ENCODE results near the gene SYAP1.
"Not testable (repeated sequence)": the region's sequence is repeated elsewhere in the genome, so short reads cannot be mapped to it uniquely, and the experiment has no call there.

The SYAP1 gene

GRCh38 chrX:16783452-16783851 lies 64.0 kb downstream of the SYAP1 start:
- no peak for TF ChIP-seq ZFX (IDR thresholded peaks at IDR 0.05; ENCODE audit: borderline replicate concordance)
- no peak for TF ChIP-seq CTCF (IDR thresholded peaks at IDR 0.05)

GRCh38 chrX:16784440-16784839 lies 65.0 kb downstream of the SYAP1 start:
- H3K27ac ChIP-seq = not testable (repeated sequence)

More at GRCh38 chrX:16783452-16783851, 64.0 kb downstream of the SYAP1 start:
- no peak overlapping the region for H3K27ac ChIP-seq

GRCh38 chrX:16785247-16786138 lies 66.1 kb downstream of the SYAP1 start:
- no peak for TF ChIP-seq CTCF (IDR thresholded peaks at IDR 0.05)
- no peak for TF ChIP-seq ZFX (IDR thresholded peaks at IDR 0.05; ENCODE audit: borderline replicate concordance)

GRCh38 chrX:16786139-16786790 lies 66.9 kb downstream of the SYAP1 start, which contains the start of gene TXLNG:
TSS of gene TXLNG (plus strand) at chrX:16786466. CDS start at chrX:16786488, 22 bp downstream.
- H3K27ac ChIP-seq = peak within 1 kb of the TSS; percentile 55

More at GRCh38 chrX:16785247-16786138, 66.1 kb downstream of the SYAP1 start:
- H3K27ac ChIP-seq = peak overlapping the region; percentile 55; the same call in 1 of the 2 replicates

GRCh38 chrX:16786791-16787735 lies 67.7 kb downstream of the SYAP1 start:
- peak overlapping the region; percentile 55 for H3K27ac ChIP-seq

More at GRCh38 chrX:16786139-16786790, 66.9 kb downstream of the SYAP1 start, which contains the start of gene TXLNG:
- TF ChIP-seq CTCF (IDR thresholded peaks at IDR 0.05) = no peak
- no peak for TF ChIP-seq ZFX (IDR thresholded peaks at IDR 0.05; ENCODE audit: borderline replicate concordance)

GRCh38 chrX:16788477-16788876 lies 69.1 kb downstream of the SYAP1 start:
- no peak for TF ChIP-seq ZFX (IDR thresholded peaks at IDR 0.05; ENCODE audit: borderline replicate concordance)

More at GRCh38 chrX:16786791-16787735, 67.7 kb downstream of the SYAP1 start:
- TF ChIP-seq CTCF (IDR thresholded peaks at IDR 0.05) = no peak
- no peak for TF ChIP-seq ZFX (IDR thresholded peaks at IDR 0.05; ENCODE audit: borderline replicate concordance)

GRCh38 chrX:16796298-16796697 lies 76.9 kb downstream of the SYAP1 start:
- no peak for TF ChIP-seq CTCF (IDR thresholded peaks at IDR 0.05)
- no peak for TF ChIP-seq ZFX (IDR thresholded peaks at IDR 0.05; ENCODE audit: borderline replicate concordance)
- H3K27ac ChIP-seq = no peak overlapping the region

More at GRCh38 chrX:16788477-16788876, 69.1 kb downstream of the SYAP1 start:
- H3K27ac ChIP-seq = no peak overlapping the region

All from 22Rv1 (cell line).